ENCODE measurements around the gene PLCH2.
A peak's percentile ranks its signal among the peaks of the same experiment; 100 is the strongest.

PLCH2 gene

DNA sequence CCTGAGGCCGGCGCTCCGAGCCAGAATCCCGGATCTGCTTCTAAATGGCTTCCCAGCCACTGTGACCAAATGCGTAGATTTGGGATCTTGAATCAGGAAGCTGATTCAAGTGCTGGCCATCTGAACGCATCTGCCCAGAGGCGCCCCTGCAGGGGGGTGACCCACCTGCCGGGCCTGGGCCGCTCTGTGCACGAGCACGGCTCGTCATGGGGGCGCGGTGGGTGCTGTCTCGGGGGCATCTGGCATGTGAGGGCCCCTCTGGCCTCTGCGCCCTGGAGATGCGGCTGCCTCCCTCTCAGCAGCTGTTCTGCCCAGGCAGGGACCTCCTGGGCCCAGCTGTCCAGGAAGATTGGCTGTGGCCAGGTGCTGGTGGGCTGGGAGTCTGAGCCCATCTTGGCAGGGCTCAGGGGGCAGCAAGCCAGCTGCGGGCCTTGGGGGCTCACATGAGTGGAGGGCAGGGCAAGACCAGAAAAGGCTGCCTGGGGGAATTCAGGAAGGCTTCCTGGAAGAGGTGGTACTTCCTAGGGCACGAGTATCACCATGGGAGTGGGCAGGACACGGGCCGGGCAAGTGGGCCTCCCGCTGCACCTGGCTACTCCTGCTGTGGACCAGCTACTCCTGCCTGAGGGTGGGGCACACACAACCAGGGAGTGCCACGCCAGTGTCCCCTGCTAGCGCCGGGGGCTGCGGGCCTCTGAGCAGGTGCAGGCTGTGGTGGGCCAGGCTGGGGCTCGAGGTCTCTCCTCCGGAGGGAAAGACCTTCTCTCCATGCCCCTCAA is 25.1 kb downstream of the PLCH2 start:
- DNase-seq = peak; percentile 15 to 55

DNA sequence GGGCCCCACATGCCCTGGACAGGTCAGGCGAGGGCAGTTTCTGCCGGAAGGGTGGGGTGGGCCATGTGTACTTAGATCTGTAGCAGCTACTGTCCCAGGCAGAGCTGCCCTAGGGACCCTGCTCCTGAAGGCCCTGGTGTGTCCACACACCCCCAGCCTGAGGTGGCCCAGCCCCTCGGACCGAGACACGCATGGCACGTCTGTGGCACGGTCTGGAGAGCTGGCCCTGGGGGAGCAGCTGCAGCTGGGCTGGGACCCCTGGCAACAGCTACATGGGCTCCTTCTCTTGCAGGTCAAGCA is 25.7 kb downstream of the PLCH2 start:
- DNase-seq = no peak

DNA sequence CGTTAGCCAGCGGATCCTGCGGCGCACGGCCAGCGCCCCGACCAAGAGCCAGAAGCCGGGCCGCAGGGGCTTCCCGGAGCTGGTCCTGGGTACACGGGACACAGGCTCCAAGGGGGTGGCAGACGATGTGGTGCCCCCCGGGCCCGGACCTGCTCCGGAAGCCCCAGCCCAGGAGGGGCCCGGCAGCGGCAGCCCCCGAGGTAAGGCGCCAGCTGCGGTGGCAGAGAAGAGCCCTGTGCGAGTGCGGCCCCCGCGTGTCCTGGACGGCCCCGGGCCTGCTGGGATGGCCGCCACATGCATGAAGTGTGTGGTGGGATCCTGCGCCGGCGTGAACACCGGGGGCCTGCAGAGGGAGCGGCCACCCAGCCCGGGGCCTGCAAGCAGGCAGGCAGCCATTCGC is 26.1 kb downstream of the PLCH2 start:
- no peak for DNase-seq

DNA sequence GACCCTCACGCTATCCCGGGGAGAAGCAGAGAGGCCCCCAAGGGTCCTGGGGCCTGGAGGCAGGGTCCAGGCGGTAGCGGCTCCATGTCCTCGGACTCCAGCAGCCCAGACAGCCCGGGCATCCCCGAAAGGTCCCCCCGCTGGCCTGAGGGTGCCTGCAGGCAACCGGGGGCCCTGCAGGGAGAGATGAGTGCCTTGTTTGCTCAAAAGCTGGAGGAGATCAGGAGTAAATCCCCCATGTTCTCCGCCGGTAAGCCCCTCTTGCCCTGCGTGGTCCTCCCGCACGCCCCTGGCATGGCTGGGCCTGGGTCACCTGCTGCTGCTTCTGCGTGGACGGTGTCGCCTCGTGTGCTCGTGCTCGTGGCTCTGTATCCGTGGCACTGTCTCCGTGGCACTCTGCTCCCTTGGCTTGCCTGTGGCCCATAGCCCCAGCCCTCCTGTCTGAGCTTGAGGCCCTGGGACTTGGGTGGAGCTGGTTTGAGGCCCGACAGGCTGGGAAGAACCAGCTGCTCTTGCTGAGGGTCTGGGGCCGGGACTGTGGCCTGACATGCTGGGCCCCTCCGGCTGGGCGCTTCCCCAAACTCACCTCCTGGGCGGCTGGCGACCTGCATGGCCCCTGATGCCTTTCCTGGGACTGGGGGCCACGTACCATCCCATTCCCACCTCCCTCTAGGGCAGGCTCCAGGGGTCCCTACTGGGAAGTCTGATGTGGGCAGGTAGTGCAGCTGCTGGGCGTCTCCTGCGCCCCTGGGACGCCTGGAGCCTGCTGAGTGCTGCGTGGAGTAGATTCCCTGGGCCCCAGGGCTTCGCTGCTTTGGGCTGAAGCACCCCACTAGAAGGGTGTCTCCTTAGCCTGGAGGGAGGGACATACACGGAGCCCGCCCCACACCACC is 26.8 kb downstream of the PLCH2 start:
- no peak for DNase-seq

DNA sequence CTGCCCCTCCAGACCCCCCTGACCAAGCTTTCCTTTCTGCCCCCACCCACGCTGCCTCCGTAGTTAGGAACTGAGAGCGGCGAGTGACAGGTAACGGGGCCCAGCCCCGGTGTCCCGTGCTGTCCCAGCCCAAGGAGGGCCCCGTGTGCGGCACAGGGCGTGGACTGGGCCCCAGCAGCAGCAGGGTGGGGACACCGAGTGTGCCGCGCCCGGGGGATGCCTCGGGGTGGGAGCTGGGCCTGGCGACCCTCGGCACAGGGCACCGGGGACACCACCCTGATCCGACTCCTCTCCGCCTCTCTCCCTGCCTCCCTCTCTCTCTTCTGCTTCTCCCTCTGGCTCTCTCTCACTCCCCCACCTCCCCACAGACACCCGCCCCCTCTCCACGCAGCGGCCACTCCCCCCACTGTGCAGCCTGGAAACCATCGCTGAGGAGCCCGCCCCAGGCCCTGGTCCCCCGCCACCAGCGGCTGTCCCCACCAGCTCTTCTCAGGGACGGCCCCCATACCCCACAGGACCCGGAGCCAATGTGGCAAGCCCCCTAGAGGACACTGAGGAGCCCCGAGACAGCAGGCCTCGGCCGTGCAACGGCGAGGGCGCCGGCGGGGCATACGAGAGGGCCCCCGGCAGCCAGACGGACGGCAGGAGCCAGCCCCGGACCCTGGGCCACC is 27.6 kb downstream of the PLCH2 start:
- DNase-seq = no peak

DNA sequence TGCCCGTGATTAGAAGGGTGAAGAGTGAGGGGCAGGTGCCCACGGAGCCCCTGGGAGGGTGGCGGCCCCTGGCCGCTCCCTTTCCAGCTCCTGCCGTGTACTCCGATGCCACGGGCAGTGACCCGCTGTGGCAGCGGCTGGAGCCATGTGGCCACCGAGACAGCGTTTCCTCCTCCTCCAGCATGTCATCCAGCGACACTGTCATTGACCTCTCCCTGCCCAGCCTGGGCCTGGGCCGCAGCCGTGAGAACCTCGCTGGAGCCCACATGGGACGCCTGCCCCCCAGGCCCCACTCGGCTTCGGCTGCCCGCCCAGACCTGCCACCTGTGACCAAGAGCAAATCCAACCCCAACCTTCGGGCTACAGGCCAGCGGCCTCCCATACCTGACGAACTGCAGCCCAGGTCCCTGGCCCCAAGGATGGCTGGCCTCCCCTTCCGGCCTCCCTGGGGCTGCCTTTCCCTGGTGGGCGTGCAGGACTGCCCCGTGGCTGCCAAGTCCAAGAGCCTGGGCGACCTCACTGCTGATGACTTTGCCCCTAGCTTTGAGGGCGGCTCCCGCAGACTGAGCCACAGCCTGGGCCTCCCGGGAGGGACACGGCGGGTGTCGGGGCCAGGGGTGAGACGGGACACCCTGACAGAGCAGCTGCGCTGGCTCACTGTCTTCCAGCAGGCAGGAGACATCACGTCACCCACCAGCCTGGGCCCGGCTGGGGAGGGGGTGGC is 28.3 kb downstream of the PLCH2 start:
- DNase-seq = no peak

DNA sequence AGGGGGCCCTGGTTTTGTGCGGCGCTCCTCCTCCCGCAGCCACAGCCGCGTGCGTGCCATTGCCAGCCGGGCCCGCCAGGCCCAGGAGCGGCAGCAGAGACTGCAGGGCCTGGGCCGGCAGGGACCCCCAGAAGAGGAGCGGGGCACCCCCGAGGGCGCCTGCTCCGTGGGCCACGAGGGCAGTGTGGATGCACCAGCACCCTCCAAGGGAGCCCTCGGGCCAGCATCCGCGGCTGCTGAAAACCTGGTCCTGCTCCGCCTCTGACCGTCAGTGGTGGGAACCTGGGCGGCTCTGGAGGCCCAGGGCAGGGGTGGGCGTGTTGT is 28.8 kb downstream of the PLCH2 start:
- DNase-seq = no peak

DNA sequence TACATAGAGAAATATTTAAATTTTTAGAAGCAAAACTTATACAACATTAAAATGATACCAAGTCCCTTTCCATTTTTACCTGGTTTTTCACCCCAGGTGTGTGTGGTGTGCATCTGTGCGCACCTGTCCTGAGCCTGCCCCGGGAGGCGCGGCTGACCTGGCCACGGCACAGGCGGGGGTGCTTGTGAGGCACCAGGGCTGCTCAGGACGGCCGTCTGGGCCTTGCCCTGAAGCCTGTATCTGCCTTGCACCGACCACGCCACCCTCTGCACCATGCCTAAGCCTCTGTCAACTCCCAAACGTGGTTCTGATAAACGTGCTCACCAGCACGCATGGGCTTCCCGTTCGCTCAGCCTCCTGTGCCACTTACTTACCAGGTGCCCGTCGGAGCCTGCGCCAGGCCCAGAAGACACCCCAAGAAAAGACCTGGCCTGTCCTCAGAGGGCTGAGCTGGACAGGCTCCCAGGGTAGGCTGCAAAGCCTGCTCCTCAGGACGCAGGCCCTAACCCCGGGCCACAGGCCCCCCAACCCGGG is 29.4 kb downstream of the PLCH2 start:
- DNase-seq = no peak

DNA sequence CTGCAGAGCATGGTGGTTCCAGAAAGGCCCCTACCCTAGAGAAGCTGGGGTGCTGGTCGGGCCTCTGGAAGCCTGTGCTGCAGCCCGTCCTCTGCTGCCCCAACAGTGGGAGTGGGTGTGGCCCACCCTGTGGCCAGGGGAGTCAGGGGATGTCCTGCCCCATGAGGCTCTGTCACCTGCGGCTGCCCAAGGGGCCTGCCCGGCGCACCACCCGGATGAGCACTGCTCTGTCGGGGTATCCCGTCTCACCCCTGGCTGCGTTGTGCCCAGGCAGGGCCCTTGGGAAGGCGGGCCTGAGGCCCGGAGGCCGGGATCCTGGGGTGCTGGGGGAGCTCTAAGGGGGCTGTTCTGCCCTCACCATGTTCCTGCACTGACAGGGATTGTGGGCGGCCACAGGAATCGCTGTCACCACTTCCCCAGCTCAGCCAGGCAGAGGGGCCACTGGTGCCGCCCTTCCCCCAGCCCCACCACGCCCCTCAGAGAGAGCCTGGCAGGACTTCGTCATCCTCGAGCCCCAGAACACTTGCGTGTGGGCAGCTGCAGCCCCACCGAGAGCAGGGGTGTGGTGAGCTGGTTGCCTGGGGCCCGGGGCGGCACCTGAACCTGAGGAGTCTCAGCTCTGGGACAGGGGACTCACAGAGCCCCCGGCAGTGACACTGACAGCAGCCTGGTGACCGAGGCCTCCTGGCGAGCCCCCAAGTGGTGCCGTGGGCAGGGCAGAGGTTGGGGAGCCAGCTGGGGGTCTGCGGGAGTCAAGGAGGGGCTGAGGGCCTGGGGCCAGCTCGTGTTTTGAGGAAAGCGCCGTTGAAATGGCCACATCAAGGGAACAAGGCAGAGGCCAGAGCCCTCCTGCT is 30.1 kb downstream of the PLCH2 start:
- DNase-seq = no peak

DNA sequence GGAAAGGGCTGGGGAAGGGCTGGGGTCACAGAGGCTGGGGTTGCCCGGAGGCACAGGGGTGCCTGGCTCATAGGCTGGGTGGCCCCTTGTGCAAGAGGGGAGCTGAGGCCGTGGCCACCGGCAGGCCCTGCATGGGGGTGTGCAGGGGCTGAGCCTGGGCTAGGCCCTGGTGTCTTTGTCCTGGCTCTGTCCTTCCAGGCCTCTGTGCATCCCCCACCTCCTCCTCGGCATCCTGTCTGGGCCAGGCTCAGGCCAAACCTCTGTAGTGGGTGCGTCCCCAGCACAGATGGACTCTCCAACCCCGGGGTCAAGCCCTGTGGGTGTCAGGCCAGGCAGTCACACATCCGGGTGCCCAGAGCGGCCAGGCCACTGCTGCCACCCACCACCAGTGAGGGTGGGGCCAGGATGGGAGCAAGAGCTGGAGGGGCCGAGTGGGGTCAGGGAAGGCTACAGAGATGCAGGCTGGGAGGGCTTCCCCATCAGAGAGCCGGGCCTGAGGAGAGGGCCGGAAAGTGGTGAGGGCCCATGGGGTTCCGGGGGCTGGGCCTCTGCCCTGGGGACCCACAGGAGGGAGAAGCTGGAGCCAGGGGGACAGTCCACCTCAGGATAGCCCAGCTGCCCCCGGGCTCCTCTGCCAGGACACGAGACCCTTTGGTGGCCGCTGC is 30.9 kb downstream of the PLCH2 start:
- DNase-seq = no peak

DNA sequence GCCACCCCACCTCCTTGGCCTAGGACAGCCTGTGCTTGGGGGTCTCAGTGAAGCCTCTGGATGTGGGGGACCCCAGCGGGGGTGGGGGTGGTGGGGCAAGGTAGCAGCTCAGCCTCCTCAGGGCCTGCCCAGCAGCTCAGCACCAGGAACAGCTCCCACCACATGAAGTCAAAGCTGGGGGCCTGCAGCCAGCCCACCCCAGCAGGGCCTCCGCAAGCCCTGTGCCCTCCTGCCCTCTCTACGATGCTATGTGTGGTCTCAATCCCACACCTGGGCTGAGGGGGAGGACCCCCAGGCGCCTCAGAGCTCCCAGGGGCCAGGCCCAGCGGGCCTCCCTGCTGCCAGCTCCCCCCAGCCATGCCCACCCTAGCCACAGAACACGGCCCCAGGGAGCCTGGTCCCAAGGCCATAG is 31.7 kb downstream of the PLCH2 start:
- no peak for DNase-seq

DNA sequence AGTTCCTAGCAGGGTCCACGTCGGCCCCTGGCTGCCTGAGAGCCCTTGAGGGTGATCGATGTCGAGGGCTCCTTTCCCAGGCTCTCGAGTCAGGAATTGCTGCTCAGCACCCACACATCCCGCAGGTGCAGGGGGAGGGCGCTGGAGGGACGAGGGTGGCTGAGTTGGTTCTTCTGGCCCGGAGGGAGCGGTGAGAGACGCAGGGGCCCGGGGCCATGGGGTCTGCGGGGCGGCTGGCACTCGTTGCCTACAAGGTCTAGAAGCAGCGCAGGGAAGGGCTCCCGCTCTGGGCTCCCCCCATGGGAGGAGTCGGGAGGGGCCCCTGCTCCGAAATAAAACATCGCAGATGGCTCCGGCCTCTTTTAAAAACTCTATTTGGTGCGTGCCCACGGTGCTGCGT is 32.1 kb downstream of the PLCH2 start:
- DNase-seq = no peak

DNA sequence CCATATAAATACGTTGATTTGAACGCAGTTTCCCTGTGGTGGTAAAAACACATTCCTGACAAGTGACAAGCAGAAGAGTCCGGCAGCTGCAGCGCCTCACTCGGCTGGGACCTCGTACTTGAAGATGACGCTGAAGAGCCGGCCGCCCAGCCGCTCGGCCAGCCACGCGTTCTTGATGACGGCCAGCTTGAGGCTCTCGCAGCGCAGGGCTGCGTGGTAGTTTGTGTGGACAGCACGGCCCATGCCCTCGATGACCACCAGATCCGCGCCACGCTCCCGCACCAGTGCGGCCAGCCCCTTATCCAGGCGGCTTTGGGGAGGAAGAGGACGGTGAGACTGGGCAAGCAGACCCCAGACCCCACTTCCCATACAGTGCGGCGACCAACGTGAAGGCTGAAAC is 32.7 kb downstream of the PLCH2 start:
- no peak for DNase-seq

DNA sequence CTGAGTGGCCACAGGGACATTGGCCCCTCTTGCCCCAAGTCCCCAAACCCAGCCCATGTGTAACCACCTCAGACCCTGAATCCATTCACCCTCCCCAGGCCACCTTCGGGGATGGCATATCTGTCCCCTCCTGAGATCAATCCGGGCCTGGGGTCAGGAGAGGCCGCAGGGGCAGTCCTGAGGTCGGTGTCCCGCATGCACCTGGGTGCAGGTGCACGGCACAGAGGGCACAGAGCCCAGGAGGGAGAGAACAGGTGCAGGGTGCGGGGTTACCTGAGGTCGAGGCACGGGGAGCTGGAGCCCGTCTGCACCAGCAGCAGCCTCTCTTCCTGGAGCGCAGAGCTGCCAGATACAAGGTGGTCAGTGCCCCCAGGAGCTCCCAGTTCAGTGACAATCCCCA is 33.5 kb downstream of the PLCH2 start:
- no peak for DNase-seq

DNA sequence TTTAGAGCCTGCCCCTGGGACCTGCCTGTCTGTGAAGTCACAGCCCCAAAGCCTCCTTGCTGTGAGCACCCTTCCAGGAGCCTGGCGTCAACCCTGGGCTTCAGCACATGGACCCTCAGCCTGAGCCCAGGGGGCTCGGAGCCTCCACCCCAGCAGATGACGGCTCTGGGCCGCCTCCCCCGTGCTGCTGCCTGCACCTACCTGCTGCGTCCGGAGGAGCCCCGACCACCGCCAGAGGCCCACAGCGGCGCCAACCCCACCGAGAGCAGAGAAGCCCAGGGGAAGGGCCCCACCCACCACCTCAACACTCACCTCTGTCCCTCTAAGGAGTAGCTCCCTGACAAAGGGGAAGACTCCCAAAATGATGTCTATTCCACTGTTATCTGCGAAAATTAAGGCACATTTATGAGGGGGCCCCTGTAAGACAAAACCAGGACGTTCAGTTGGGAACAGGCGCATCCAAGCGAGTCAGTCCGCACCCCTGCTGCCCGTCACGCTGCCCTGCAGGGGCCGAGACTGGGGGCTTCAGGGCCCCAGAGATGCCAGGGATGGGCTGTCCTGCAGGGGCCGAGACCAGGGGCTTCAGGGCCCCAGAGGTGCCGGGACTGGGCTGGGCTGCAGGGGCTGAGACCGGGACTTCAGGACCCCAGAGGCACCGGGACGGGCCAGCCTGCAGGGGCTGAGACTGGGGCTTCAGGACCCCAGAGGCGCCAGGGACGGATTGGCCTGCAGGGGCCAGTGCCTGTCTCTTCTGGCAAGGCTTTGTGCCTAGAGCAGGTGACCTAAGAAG is 34.5 kb downstream of the PLCH2 start:
- DNase-seq = no peak

DNA sequence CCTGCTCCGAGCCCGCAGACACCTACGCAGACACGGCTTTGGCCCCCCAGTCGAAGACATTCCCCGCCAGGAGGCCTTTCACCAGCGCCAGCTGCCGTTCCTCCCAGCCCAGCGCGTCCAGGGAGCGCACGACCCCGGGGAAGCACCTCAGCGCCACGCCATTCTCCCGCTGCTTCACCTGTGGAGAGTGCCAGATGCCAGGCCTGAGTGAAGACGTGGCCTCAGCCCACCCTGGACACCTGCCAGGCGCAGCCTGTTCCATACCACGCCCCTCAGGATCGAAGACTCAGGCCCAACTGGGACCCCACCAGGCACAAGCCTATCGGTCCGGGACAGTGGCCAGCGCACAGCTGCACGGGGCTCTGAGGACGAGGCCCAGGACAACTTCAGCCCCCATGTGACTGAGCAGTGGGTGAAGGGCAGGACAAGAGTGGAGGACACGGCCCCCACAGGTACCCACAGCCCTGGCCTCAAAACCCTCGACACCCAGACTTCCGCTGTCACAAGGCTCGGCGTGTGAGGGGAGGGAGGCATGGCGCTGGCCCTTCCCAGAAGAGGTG is 36.9 kb downstream of the PLCH2 start:
- no peak for DNase-seq

DNA sequence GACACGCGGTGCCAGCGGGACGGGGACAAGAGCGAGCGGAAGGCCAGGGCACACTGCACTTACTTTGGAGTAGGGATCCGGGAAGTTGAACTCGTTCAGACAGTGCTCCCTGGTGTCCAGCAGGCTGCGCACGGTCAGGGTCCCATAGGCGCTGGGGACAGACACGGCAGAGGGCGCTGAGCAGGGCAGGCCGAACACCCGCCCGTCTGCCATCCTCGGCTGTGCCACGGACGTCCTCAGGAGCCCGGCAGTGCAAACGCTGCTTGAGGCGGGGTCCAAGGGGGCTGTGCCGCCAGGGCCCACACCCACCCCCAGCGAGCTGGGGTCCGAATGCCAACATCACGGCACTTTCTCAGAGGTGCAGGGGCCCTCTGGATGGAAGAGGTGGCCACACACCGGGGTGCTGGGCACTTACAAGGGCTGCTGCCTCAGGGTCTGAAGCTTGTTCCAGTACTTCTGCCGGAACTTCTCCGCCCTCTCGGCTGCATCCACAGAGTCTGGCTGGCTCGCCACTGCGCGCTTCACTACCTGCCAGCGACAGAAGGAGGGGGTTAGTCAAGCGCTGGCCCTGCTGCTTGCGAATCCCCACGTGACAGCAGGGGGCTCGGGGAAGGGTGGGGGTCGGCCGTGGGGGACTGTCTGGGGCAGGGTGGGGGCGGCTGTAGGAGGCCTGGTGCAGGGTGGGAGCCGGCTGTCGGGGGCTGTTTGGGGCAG is 38.0 kb downstream of the PLCH2 start:
- DNase-seq = no peak

DNA sequence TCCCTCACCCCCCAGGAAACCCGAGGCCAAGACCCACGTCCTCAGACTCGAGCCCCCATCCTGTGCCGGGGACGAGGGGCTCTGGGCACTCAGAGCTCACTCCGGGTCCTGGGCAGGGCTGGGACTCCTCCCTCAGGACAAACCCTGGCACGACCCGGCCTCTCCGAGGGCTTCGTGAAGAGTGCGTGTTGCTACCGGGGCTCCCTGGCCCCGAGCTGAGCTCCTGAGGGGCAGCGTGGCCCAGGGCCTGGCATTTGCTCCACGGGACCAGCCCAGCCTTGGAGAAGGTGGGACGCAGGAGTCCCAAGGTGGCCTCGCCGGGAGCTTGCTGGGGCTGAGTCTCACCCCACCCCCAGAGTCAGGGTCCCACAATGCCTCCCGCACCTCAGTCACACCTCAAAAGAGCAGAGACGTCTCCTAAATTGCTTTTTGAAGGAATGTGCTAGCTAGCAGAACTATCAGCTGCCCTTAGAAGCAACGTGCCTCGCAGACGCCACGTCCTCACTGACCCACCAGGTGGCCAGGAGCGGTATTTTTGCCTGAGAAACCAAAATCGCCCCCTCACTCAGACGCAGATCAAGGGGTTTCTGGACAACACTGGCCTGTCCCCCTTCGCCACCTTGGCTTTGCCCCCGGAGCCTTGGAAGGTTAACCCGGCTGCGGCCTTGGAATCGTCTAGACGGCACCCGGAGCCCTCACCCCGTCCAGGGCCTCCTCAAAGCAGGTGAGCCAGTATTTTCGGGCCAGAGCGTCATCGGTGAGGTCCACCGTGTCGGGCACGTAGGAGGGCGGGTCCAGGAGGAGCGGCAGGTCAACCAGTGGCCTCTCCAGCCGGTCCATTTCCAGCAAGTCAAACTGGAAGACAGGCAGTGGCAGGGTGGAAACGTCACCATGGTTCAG is 39.0 kb downstream of the PLCH2 start:
- DNase-seq = no peak

DNA sequence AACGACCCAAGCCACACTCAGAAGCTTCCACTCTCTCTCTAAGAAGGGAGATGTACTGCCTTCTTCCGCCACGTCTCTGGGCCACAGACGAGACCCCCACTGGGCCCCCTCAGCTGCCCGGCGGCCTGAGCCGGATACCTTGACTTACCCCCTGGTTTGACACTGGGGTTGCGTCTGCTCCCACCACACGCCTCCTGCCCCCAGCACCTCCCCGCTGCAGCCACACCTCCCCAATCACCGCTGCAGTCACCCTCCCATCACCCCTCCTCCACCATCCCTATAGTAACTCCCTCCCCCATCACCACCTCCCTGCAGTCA is 39.6 kb downstream of the PLCH2 start:
- no peak for DNase-seq

Measured in NCI-H524 (cell line).